DND-41 (cell line): ENCODE measurements around the gene C16orf78.

Experiments used
- ATAC-seq: fragments of 200-7000 bp; cut with Tn5 transposase; 3 replicates; pipeline ENCODE4 v1.9.1; 2021; ENCODE audit warnings: low read depth; ENCODE audit not compliant: insufficient read depth
- DNase-seq: peaks from one replicate; pipeline ENCODE4 v3.0.0-alpha.2; 2020
- H2AFZ ChIP-seq: 2 replicates; pipeline ENCODE4 v1.6.0; 2012; ENCODE audit warnings: low read depth, low read length
- H3K27ac ChIP-seq: 2 replicates; pipeline ENCODE4 v1.5.1; 2012; ENCODE audit warnings: low read length, inconsistent platforms
- H3K27me3 ChIP-seq: fragments of 200-600 bp; sonication (generic); 2 replicates; pipeline ENCODE4 v1.6.0; 2012; ENCODE audit warnings: low read length, mild to moderate bottlenecking, inconsistent platforms; ENCODE audit not compliant: insufficient read depth, poor library complexity
- H3K36me3 ChIP-seq: 2 replicates; pipeline ENCODE4 v1.5.1; 2012; ENCODE audit warnings: low read length, inconsistent platforms; ENCODE audit not compliant: insufficient read depth
- H3K4me1 ChIP-seq: 2 replicates; pipeline ENCODE4 v1.5.1; 2012; ENCODE audit warnings: mild to moderate bottlenecking, low read length; ENCODE audit not compliant: insufficient read depth
- H3K4me2 ChIP-seq: 2 replicates; pipeline ENCODE4 v1.6.0; 2012; ENCODE audit warnings: mild to moderate bottlenecking, moderate library complexity, low read length, inconsistent platforms; ENCODE audit not compliant: insufficient read depth
- H3K4me3 ChIP-seq, 2 experiments: fragments of 200-600 bp in 1 of 2; shearing (Covaris generic) in 1 of 2; 2 replicates each; pipeline ENCODE4 v1.5.1; 2012 to 2016; ENCODE audit warnings: inconsistent platforms in 2 of 2, low read length in 2 of 2, mild to moderate bottlenecking in 2 of 2, low read depth in 1 of 2, moderate library complexity in 1 of 2
- H3K79me2 ChIP-seq: 2 replicates; pipeline ENCODE4 v1.6.0; 2012; ENCODE audit warnings: low read length, inconsistent platforms; ENCODE audit not compliant: insufficient read depth
- H3K9ac ChIP-seq: 2 replicates; pipeline ENCODE4 v1.6.0; 2012; ENCODE audit warnings: low read depth, mild to moderate bottlenecking, inconsistent platforms, low read length, moderate library complexity
- H3K9me3 ChIP-seq: 2 replicates; pipeline ENCODE4 v1.5.1; 2012; ENCODE audit warnings: low read length, moderate library complexity, mild to moderate bottlenecking, inconsistent platforms; ENCODE audit not compliant: insufficient read depth, severe bottlenecking
- H4K20me1 ChIP-seq: 2 replicates; pipeline ENCODE4 v1.6.0; 2012; ENCODE audit warnings: low read length; ENCODE audit not compliant: insufficient read depth
- CTCF ChIP-seq: IDR thresholded peaks from 2 replicates; pipeline ENCODE4 v1.5.1; 2012; ENCODE audit warnings: borderline replicate concordance, low read length, moderate library complexity, mild to moderate bottlenecking; ENCODE audit not compliant: poor library complexity, severe bottlenecking; ENCODE audit errors: extremely low read depth
- EZH2 ChIP-seq: IDR thresholded peaks from 3 replicates; pipeline ENCODE4 v1.6.1; 2012; ENCODE audit warnings: borderline replicate concordance, low read depth, mild to moderate bottlenecking, moderate library complexity, low read length, inconsistent platforms; ENCODE audit not compliant: severe bottlenecking

The C16orf78 gene

GRCh38 chr16:49439050-49439449, 65.4 kb downstream of the C16orf78 start:
- Histone ChIP-seq H3K4me1 (peaks cover 42% of the 10 kb centered on the region), H3K4me3 (no peak overlapping the region), H3K79me2 (no peaks in the 10 kb centered on the region), H2AFZ (no peak overlapping the region), H3K9me3 (no peaks in the 10 kb centered on the region), H3K27ac (no peak overlapping the region), H4K20me1 (no peaks in the 10 kb centered on the region), H3K9ac (no peak overlapping the region), H3K4me2 (no peak overlapping the region), H3K27me3 (no peaks in the 10 kb centered on the region), H3K36me3 (no peaks in the 10 kb centered on the region)
- TF ChIP-seq EZH2 (no peak), CTCF (no peak)
- DNase-seq (no peak), ATAC-seq (no peak)

- Histone ChIP-seq H3K4me1 (peaks cover 43% of the 10 kb centered on the region), H3K27ac (peak overlapping the region; percentile 74; the same call in 1 of the 2 replicates), H4K20me1 (no peaks in the 10 kb centered on the region), H2AFZ (no peak overlapping the region), H3K4me3 (no peak overlapping the region), H3K79me2 (no peaks in the 10 kb centered on the region), H3K9me3 (no peaks in the 10 kb centered on the region), H3K27me3 (no peaks in the 10 kb centered on the region), H3K36me3 (no peaks in the 10 kb centered on the region), H3K9ac (peak overlapping the region; percentile 64; the same call in 1 of the 2 replicates), H3K4me2 (no peak overlapping the region)
- TF ChIP-seq EZH2 (no peak), CTCF (no peak)
- no peak for DNase-seq
- ATAC-seq, result no peak
Measured at GRCh38 chr16:49439676-49440075, 66.1 kb downstream of the C16orf78 start.

GRCh38 chr16:49440156-49441065, 66.8 kb downstream of the C16orf78 start:
- Histone ChIP-seq H3K27ac (peak overlapping the region; percentile 74), H3K4me3 (no peak overlapping the region), H3K4me2 (peak overlapping the region; percentile 69), H3K4me1 (peaks cover 50% of the 10 kb centered on the region), H3K27me3 (no peaks in the 10 kb centered on the region), H4K20me1 (no peaks in the 10 kb centered on the region), H2AFZ (peak overlapping the region; percentile 53), H3K9ac (peak overlapping the region; percentile 64), H3K79me2 (no peaks in the 10 kb centered on the region), H3K36me3 (no peaks in the 10 kb centered on the region), H3K9me3 (no peaks in the 10 kb centered on the region)
- ATAC-seq, result 0 out of 3 replicates have a peak, but pooled peaks have one; percentile 18
- TF ChIP-seq EZH2 (no peak), CTCF (peak; percentile 67)
- DNase-seq, result peak; percentile 36
